GM19193 (cell line): Measurements from ENCODE around the gene CELF2.

ENCODE experiments used
- POLR2A ChIP-seq: IDR thresholded peaks from 4 replicates; pipeline ENCODE4 v1.6.1; 2011; ENCODE audit not compliant: insufficient read depth, insufficient read length; ENCODE audit errors: extremely low read depth

Gene CELF2

GRCh38 chr10:11331046-11331577 lies 313.4 kb downstream of the CELF2 start:
- TF ChIP-seq POLR2A, result no peak

DNA sequence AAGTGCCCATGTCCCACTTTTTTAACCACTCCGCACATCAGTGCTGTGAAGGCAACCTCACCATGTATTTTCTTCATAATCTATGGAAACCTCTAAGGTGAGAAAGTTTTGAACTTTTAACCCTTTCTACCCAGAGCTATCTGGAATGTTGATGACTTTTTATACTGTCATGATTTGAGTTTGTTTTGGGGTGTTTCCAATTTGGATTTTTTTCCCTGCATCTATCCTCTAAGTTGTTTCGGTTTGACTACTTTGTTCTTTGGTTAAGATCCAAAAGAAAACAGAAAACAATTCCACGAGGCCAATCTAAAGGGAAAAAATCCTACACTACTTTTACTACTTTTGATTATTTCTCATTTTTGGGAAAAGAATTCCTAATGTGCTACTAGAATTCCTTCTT lies 314.1 kb downstream of the CELF2 start:
- TF ChIP-seq POLR2A, result no peak

DNA sequence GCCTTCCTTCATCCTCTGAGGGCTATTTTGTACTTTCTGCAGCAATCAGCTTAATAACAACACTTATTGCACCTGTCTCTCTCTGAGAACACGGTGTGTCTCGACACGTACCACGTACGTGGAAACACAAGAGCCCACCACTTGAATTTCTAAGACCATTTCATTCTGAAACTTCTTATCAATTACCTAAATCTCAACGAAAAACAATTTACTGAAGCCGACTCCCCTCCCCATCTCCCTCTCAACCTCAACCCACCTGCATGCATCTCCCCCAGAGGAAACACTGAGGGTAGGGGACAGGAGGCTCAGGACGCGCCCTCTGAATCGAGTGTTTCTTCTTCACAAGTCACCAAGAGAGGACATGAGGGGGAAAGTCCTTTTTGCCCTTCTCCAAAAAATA lies 315.2 kb downstream of the CELF2 start:
- no peak for TF ChIP-seq POLR2A

- no peak for TF ChIP-seq POLR2A
Measured at GRCh38 chr10:11334436-11334835, 316.8 kb downstream of the CELF2 start.

DNA sequence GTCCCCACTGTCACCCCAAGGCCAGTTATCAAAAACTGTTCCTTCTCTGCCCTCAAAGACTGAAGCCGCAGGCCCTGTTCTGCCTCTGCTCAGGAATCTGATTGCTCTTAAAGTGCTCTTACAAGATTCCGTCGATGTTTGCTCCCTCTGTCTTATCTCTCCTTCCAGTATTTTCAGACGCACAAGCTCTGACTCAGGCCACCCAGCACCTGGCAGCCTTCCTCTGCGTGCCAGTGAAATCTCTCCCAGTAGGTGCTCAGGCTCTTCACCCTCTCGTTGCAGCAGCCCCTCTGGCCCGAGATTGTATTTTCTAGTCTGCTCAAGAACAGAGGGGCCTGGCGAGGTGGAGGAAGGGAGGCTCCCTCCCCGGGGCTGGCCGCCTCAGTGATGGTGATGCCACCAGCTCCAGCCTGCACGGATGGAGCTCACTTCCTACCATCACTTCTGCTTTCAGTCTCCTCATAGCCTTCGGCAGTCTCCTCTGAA lies 317.5 kb downstream of the CELF2 start:
- no peak for TF ChIP-seq POLR2A

DNA sequence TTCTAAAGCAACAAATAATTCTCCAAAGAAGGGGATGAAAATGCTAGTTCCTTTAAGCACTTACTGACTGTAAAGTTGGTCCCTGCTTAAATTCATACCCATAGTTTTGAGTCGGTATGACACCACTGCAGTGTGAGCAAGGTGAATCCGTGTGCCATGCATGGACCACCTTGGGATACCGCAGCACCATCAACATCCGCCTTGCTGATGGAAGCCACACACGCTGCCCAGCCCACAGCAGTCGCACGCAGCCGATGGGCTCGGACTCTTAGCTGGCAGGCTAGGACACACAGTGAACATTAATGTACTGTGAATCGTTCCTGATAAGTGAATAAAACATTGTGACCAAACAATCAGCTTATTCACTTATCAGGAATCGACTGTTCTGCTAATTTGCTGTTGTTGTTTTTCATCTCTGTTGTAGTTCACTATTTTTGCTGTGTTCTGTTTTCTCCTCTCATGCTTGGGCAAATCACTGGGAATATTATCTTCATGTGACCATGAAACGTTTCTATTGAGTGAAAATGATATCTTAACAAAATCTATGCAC lies 318.3 kb downstream of the CELF2 start:
- TF ChIP-seq POLR2A, result peak; percentile 30

DNA sequence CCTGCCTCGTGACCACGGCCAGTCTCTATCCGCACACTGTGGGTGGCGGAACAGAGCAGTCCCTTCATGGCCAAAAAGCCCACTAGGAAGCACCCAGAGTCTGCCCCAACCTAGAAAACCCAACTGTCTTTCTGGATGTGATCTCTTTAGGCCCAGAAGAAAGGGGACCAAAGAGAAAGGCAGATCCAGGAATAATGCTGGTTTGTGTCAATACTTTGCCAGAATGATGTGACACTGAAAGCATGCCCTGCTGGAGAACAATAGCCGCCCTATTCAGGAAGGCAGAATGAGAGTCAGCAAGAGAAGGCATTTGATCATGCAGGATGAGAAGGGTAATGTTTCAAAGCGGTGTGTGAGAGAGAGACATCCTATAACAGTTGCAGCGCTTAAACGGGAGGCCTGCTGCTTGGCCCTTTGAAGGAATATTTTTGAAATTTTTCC lies 319.1 kb downstream of the CELF2 start:
- no peak for TF ChIP-seq POLR2A

DNA sequence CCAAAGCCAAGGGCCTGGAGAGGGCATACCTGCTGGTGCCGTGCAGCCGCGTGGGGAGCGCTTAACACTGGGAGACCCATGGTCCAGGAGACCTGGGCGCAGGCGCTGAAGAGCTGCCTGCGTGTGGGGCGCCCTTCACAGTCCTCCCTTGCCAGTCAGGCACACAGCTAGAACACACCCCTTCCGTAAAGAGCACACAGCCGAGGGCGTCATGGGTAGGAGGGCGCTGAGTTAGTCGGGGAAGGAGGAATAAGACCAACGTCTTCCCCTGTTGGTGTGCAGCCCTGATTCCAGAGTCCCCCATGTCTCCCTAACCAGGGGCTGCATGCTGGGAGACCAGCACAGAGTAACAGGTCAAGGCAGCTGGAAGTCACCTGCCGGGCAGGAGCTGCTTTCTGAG lies 319.8 kb downstream of the CELF2 start:
- TF ChIP-seq POLR2A, result no peak

DNA sequence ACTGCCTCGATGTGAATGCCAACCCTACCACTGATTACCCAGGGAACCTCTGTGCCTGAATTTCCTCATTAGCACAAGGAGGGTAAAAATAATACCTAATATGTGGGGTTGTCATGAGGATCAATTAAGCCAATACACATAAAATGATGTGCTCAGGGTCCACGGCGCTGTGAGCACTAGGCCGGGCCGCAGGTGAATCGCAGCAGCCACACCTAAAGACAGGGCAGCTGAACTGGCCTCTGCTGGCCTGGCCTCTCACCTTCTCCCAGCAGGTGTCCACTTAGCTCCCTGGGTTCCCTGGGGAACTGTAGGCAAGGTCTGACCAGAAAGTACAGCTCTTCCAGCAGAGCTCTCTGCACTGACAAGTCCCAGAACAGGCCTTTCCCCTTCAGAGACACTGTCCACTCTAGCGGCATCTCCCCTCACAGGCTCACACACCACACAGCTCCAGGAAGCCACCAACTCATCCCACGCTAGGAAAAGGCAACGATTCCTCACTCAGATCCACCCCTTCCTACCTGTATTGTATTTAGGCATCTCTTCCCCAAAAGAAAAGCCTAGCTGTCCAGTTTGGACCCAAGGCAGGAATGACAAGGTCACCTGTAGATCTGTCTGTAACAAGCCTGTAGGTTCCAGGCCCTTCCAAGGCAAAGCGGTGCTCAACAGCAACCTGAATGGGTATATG lies 320.6 kb downstream of the CELF2 start:
- no peak for TF ChIP-seq POLR2A

GRCh38 chr10:11339013-11339412 lies 321.3 kb downstream of the CELF2 start:
- no peak for TF ChIP-seq POLR2A

- no peak for TF ChIP-seq POLR2A
Measured at GRCh38 chr10:11339660-11340059, 322.0 kb downstream of the CELF2 start.

- TF ChIP-seq POLR2A, result no peak
Measured at GRCh38 chr10:11341283-11341960, 323.8 kb downstream of the CELF2 start.

DNA sequence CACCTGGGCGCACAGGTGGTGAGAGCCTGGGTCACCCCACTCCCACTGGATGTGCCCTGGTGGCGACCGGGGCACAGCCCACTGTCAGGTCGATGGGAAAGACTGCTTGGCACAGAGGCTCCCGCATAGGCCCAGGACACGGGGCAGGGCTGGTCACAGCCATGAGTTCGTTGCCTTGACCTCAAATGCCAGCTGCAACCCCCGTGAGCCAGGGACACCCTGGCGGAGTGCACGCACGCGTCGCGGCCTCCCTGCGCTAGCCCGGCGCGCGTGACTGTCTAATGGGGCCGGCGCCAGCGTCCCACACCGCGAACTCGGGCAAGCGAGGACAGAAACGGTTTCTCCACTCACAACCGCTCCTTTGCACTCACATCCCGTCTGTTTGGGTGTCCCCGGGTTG lies 326.4 kb downstream of the CELF2 start:
- no peak for TF ChIP-seq POLR2A

- TF ChIP-seq POLR2A, result no peak
Measured at GRCh38 chr10:11344550-11344949, 326.9 kb downstream of the CELF2 start.

GRCh38 chr10:11345224-11346054 lies 327.8 kb downstream of the CELF2 start:
- no peak for TF ChIP-seq POLR2A
